GM21367 (cell line): ENCODE data around the gene CEACAM18.
A peak's percentile ranks its signal among the peaks of the same experiment; 100 is the strongest.

ENCODE experiments used
- ATAC-seq: cut with Tn5 transposase; IDR thresholded peaks from one replicate; pipeline ENCODE4 v1.9.1; 2021; ENCODE audit not compliant: unreplicated experiment

Gene CEACAM18

DNA sequence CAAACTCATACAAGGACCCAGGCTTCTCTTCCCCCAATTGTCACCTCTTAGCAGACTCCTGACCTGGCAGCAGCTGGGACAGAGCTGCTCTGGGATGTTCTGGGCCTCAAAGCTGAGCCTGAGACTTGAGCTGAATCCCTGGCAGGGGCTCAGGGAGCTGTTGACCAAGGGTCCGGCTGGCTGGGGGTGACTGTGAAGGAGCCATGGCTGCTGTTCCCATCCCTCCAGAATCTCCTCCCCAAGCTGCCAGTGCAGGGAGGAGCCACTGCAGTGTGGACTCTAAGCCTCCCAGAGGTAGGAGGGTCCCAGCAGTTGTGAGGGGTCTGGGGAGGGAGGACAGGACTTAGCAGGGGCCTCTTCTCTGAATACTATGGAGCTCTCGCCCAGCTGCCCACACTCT, 51.0 kb downstream of the CEACAM18 start:
- no peak for ATAC-seq

DNA sequence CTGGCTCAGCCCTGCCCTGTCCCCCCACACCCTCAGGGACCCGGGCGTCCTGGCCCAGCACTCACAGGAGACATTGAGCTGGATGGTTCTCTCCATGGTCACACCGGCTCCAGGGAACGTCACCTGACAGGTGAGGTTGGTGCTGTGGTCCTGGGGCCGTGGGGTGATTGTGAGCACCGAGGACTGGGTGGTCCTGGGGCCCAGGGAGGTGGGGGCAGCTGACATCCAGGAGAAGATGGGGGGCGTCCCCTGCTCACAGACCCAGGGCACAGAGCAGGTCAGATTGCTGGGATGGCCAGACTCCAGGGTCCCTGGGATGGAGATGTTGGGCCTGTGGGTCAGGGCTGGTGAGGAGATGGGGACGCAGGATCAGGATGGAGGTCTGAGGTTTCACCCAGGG, 52.3 kb downstream of the CEACAM18 start:
- no peak for ATAC-seq

DNA sequence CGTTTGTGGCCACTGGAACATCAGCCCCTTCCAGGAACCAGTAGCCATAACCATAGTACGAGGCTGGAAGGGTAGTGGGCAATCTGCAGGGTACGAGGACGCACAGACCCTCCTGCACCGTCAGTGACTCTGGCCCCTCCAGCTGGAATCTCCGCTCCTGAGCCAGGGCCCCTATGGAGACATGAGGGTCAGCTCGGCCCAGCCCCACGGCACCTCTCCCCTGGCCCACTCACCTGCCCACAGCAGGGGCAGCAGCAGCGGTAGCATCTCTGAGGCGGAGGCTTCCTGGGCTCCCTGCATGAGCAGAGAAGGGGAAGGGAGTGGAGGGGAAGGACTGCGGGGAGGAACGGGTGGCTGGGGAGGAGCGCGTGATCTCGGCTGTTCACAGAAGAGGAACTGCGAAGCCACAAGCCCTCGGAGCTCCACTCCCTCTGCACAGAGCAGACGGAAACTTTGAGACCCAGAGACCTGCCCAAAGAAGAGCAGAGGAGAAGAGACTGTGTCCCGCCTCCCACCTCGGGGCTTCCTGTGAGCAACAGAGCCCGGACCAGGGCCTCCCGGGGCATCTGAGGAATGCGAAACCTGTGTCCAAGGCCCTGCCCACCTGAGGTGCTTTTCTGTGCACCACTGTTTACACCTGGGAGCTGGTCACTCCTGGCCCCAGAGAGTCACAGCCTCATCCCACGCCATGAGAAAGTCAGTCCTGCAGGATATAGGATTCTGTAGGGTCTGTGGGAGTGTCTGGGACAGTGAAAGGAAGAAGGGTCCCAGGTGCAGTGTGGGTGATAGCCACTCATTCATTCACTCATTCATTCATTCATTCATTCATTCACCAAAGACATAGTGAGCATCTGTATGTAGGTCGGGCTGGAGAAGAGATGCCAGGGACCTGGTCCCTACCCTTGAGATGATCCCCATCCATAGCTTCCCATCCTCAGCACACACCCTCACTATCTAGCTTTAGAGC, 53.3 kb downstream of the CEACAM18 start, which contains the start of gene SIGLEC6:
TSS of gene SIGLEC6 (minus strand) at position 322 of the 967 bp plus-strand sequence. CDS start at position 300, 22 bp downstream.
- peak; percentile 73 for ATAC-seq

DNA sequence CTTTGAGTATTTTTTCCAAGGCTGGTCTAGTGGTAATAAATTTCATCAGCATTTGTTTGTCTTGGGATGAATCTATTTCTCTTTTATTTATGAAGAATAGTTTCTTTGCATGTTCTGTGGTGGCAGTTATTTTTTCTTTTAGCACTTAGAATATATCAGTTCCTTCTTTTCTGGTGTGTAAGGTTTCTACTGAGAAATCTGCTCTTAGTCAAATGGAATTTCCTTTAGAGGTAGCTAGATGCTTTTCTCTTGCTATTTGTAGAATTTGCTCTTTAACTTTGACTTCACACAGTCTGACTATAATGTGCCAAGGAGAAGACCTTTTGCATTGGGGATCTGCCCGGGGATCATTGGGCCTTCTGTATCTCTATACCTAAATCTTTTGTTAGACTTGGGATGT, 57.2 kb downstream of the CEACAM18 start:
- ATAC-seq: no peak

DNA sequence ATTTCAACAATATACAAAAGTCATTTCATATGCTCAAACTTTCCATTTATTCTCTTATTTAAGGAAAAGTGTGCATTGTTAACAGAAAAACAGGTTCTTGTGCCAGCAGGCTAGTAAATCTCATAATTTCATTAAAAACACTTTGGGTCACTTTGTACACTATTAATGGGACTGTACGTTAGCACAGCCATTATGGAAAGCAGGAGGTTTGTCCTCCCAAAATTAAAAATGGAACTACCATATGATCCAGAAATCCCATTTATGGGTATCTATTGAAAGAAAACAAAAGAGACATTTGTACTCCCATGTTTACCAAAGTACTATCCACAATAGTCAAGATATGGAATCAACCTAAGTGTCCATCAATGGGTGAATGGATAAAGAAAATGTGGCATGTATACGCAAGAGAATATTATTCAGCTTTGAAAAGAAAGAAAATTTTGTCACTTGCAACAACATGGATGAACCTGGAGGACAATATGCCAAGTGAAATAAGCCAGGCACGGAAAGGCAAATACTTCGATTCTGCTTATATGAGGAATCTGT, 61.6 kb downstream of the CEACAM18 start:
- ATAC-seq: no peak
